H1 (cell line): Measurements from ENCODE around the gene SLC32A1. TPM values are rescaled to one million over a fixed set of nuclear protein-coding genes. Genes with fewer than 3 reads are reported as not detected.

ENCODE experiments used
- CTCF ChIA-PET: fragments of 300-600 bp; sonication (Branson Sonifier 250); formaldehyde crosslinking; loops from one replicate; lab custom pipeline; 2021; ENCODE audit not compliant: partially characterized antibody; lab: Charles Lee
- POLR2A ChIA-PET: fragments of 300-600 bp; sonication (Branson Sonifier 250); formaldehyde crosslinking; loops from one replicate; lab custom pipeline; 2021; ENCODE audit warnings: inconsistent platforms; ENCODE audit not compliant: partially characterized antibody; lab: Charles Lee
- DNase-seq, 2 experiments: peaks; one replicate each; pipeline versions ENCODE4 v3.0.0 to v3.0.0-alpha.2; 2010 to 2022; ENCODE audit warnings: low spot score in 2 of 2, low read depth in 1 of 2, mixed read lengths in 1 of 2
- FAIRE-seq: peaks from 2 replicates; lab custom pipeline; 2011; peaks lifted over from hg19 to GRCh38; lab: Jason Lieb, UNC
- H2AFZ ChIP-seq: 2 replicates; pipeline ENCODE4 v1.8.1; 2012; ENCODE audit warnings: low read length, inconsistent platforms
- H2AK5ac ChIP-seq: 2 replicates; pipeline ENCODE4 v1.6.1; 2013; ENCODE audit warnings: low read depth, low read length
- H2BK120ac ChIP-seq: replicated peaks from 2 replicates; pipeline ENCODE3; 2013; ENCODE audit warnings: low read depth, low read length, inconsistent platforms
- H2BK12ac ChIP-seq: 2 replicates; pipeline ENCODE4 v1.6.1; 2013; ENCODE audit warnings: low read depth, low read length
- H2BK15ac ChIP-seq: 2 replicates; pipeline ENCODE4 v1.6.1; 2013; ENCODE audit warnings: low read length
- H2BK20ac ChIP-seq: 2 replicates; pipeline ENCODE4 v1.6.1; 2013; ENCODE audit warnings: low read length
- H2BK5ac ChIP-seq: 2 replicates; pipeline ENCODE4 v1.6.1; 2013; ENCODE audit warnings: low read depth, low read length
- H3K14ac ChIP-seq: 2 replicates; pipeline ENCODE4 v1.6.1; 2013; ENCODE audit warnings: inconsistent platforms; ENCODE audit not compliant: insufficient read length
- H3K18ac ChIP-seq: 2 replicates; pipeline ENCODE4 v1.6.1; 2013; ENCODE audit warnings: low read length; ENCODE audit errors: extremely low read depth
- H3K23ac ChIP-seq: 2 replicates; pipeline ENCODE4 v1.6.1; 2013; ENCODE audit warnings: inconsistent platforms; ENCODE audit not compliant: insufficient read length
- H3K23me2 ChIP-seq: 2 replicates; pipeline ENCODE4 v1.6.1; 2013; ENCODE audit warnings: low read depth, low read length
- H3K27ac ChIP-seq: 2 replicates; pipeline ENCODE4 v1.6.1; 2011; ENCODE audit warnings: low read depth, low read length, inconsistent platforms
- H3K27me3 ChIP-seq, 4 experiments: replicated peaks in 1 of 4; 1 replicate in 1 of 4; 2 replicates in 3 of 4; pipeline versions ENCODE4 v1.6.1 to v1.8.1; 2011 to 2013; ENCODE audit warnings: low read length in 3 of 4, mild to moderate bottlenecking in 3 of 4, inconsistent platforms in 2 of 4, mixed read lengths in 2 of 4, moderate library complexity in 1 of 4; ENCODE audit not compliant: control insufficient read depth in 3 of 4, insufficient read depth in 3 of 4; ENCODE audit errors: extremely low read depth in 1 of 4
- H3K36me3 ChIP-seq, 4 experiments: 2 replicates each; pipeline versions ENCODE4 v1.6.1 to v1.8.1; 2011 to 2013; ENCODE audit warnings: mild to moderate bottlenecking in 4 of 4, low read length in 3 of 4, moderate library complexity in 2 of 4, control low read depth in 1 of 4, inconsistent platforms in 1 of 4; ENCODE audit not compliant: insufficient read depth in 4 of 4, control insufficient read depth in 2 of 4
- H3K4ac ChIP-seq: replicated peaks from 2 replicates; pipeline ENCODE3; 2013; ENCODE audit warnings: low read length, low read depth, mixed read lengths, inconsistent platforms; ENCODE audit not compliant: insufficient read length
- H3K4me1 ChIP-seq, 4 experiments: replicated peaks in 1 of 4; 1 replicate in 1 of 4; 2 replicates in 3 of 4; pipeline versions ENCODE4 v1.6.1 to v1.8.1; 2011 to 2013; ENCODE audit warnings: low read length in 3 of 4, inconsistent platforms in 2 of 4, mixed read lengths in 1 of 4; ENCODE audit not compliant: insufficient read depth in 4 of 4, control insufficient read depth in 3 of 4
- H3K4me2 ChIP-seq, 2 experiments: 2 replicates each; pipeline versions ENCODE4 v1.6.1 to v1.8.1; 2011 to 2013; ENCODE audit warnings: low read depth in 2 of 2, low read length in 2 of 2, control low read depth in 1 of 2, inconsistent platforms in 1 of 2, mild to moderate bottlenecking in 1 of 2; ENCODE audit not compliant: insufficient read depth in 1 of 2
- H3K4me3 ChIP-seq, 4 experiments: fragments of 200-600, 300-600 bp in 1 of 4; sonication (generic), shearing (Covaris generic), sonication (Bioruptor Twin) in 1 of 4; 2 replicates each; pipeline versions ENCODE4 v1.5.1 to v1.8.1; 2011 to 2016; ENCODE audit warnings: low read length in 4 of 4, low read depth in 3 of 4, control low read depth in 2 of 4, inconsistent platforms in 2 of 4, mild to moderate bottlenecking in 2 of 4, mixed read lengths in 1 of 4, moderate library complexity in 1 of 4; ENCODE audit not compliant: insufficient read depth in 2 of 4; ENCODE audit errors: extremely low read depth in 1 of 4
- H3K56ac ChIP-seq: replicated peaks from 2 replicates; pipeline ENCODE3; 2013; ENCODE audit warnings: low read depth, mild to moderate bottlenecking, mixed read lengths, low read length, inconsistent platforms; ENCODE audit not compliant: insufficient read length
- H3K79me1 ChIP-seq: 2 replicates; pipeline ENCODE4 v1.6.1; 2013; ENCODE audit warnings: low read depth, low read length, control low read depth
- H3K79me2 ChIP-seq, 2 experiments: 2 replicates each; pipeline versions ENCODE4 v1.6.1 to v1.8.1; 2012 to 2013; ENCODE audit warnings: low read length in 2 of 2, mild to moderate bottlenecking in 2 of 2, inconsistent platforms in 1 of 2; ENCODE audit not compliant: insufficient read depth in 2 of 2, control insufficient read depth in 1 of 2
- H3K9ac ChIP-seq, 4 experiments: replicated peaks in 1 of 4; 1 replicate in 1 of 4; 2 replicates in 3 of 4; pipeline versions ENCODE4 v1.6.1 to v1.8.1; 2011 to 2013; ENCODE audit warnings: low read depth in 3 of 4, low read length in 3 of 4, control low read depth in 2 of 4, mild to moderate bottlenecking in 2 of 4, moderate library complexity in 2 of 4, inconsistent platforms in 1 of 4; ENCODE audit errors: extremely low read depth in 1 of 4
- H3K9me3 ChIP-seq, 2 experiments: 2 replicates each; pipeline versions ENCODE4 v1.6.1 to v1.8.1; 2012 to 2013; ENCODE audit warnings: mild to moderate bottlenecking in 2 of 2, moderate library complexity in 2 of 2, control low read depth in 1 of 2, inconsistent platforms in 1 of 2, low read depth in 1 of 2, low read length in 1 of 2, mixed read lengths in 1 of 2; ENCODE audit not compliant: insufficient read depth in 2 of 2
- H4K20me1 ChIP-seq, 2 experiments: replicated peaks in 1 of 2; 2 replicates each; pipeline versions ENCODE3 to v1.8.1; 2011 to 2013; ENCODE audit warnings: inconsistent platforms in 2 of 2, low read length in 2 of 2, mild to moderate bottlenecking in 1 of 2; ENCODE audit not compliant: insufficient read depth in 2 of 2, control insufficient read depth in 1 of 2
- H4K5ac ChIP-seq: 2 replicates; pipeline ENCODE4 v1.6.1; 2013; ENCODE audit warnings: low read length, low read depth, mixed read lengths, inconsistent platforms; ENCODE audit not compliant: insufficient read length
- H4K8ac ChIP-seq: 2 replicates; pipeline ENCODE4 v1.8.0; 2013; ENCODE audit warnings: mild to moderate bottlenecking, moderate library complexity, low read length, inconsistent platforms; ENCODE audit not compliant: insufficient read depth; ENCODE audit errors: extremely low read depth
- H4K91ac ChIP-seq: replicated peaks from 2 replicates; pipeline ENCODE3; 2013; ENCODE audit warnings: low read length, mixed read lengths, inconsistent platforms; ENCODE audit not compliant: insufficient read length
- EGR1 ChIP-seq: IDR thresholded peaks from 2 replicates; pipeline ENCODE4 v1.6.1; 2011; ENCODE audit warnings: low read depth, low read length, borderline replicate concordance
- FOSL1 ChIP-seq: IDR thresholded peaks from 2 replicates; pipeline ENCODE4 v1.6.1; 2011; ENCODE audit warnings: mild to moderate bottlenecking, low read depth, low read length, moderate library complexity; ENCODE audit not compliant: insufficient read depth
- HDAC6 ChIP-seq: IDR thresholded peaks from one replicate; pipeline ENCODE4 v1.7.1; 2012; ENCODE audit warnings: low read depth, mild to moderate bottlenecking, inconsistent platforms, low read length, moderate library complexity
- KDM5A ChIP-seq: fragments of 200-600 bp; IDR thresholded peaks from 2 replicates; pipeline ENCODE4 v1.7.1; 2012; ENCODE audit warnings: mild to moderate bottlenecking, low read length, inconsistent platforms, mixed read lengths
- NANOG ChIP-seq: IDR thresholded peaks from 2 replicates; pipeline ENCODE4 v1.6.1; 2011; ENCODE audit warnings: low read length, low read depth, mild to moderate bottlenecking, inconsistent platforms; ENCODE audit not compliant: insufficient read depth, poor library complexity, severe bottlenecking
- POLR2A ChIP-seq, 2 experiments: IDR thresholded peaks; 1 replicate in 1 of 2; 2 replicates in 1 of 2; pipeline ENCODE4 v1.6.1; 2011; ENCODE audit warnings: low read depth in 2 of 2, low read length in 2 of 2, mild to moderate bottlenecking in 2 of 2; ENCODE audit errors: control extremely low read depth in 1 of 2
- RFX5 ChIP-seq: IDR thresholded peaks from 2 replicates; pipeline ENCODE4 v1.6.1; 2011; ENCODE audit warnings: low read depth, low read length, improper control_type of control experiment, borderline replicate concordance
- TEAD4 ChIP-seq: IDR thresholded peaks from 2 replicates; pipeline ENCODE4 v1.6.1; 2012; ENCODE audit warnings: low read depth, low read length, inconsistent platforms, mixed read lengths
- YY1 ChIP-seq: IDR thresholded peaks from 2 replicates; pipeline ENCODE4 v1.6.1; 2011; ENCODE audit warnings: low read depth, mild to moderate bottlenecking, low read length
- WGBS, 2 experiments: shearing (Covaris generic) in 1 of 2; methylation state at CpG; one replicate each; pipeline versions ENCODE4 v1.1.6 to v1.1.7; 2013 to 2015; ENCODE audit warnings: low lambda C conversion rate in 2 of 2, mixed read lengths in 2 of 2, inconsistent platforms in 1 of 2, low coverage in 1 of 2, missing lambda C conversion rate in 1 of 2; ENCODE audit not compliant: insufficient replicate concordance in 2 of 2, insufficient coverage in 1 of 2, insufficient read length in 1 of 2; ENCODE audit errors: extremely low coverage in 1 of 2, missing lambda C conversion rate in 1 of 2; 5-methylcytosine and 5-hydroxymethylcytosine counted together
- polyA plus RNA-seq, 7 experiments: library from polyadenylated mRNA; depleted of rRNA in 3 of 7; stranded (reverse) in 5 of 7; unstranded in 2 of 7; fragments of >200 nt in 5 of 7; fragments of 200-250 nt in 2 of 7; gene quantifications; 1 replicate in 5 of 7; 2 replicates in 1 of 7; 4 replicates in 1 of 7; pipeline versions ENCODE4 v1.2.1 to v1.2.3, GENCODE V29; 2011 to 2013; ENCODE audit warnings: missing spikeins in 2 of 7, mixed read lengths in 2 of 7
- total RNA-seq: library from RNA; stranded (reverse); fragmentation: NEBNext Ultra II Directional; extraction: Animal tissue kit (Norgen Biotek cat#: 25700); gene quantifications from 2 replicates; pipeline ENCODE4 v1.2.1, GENCODE V29; 2021
- TF ChIP-seq, protein P1 (sequence below): IDR thresholded peaks from 2 replicates; pipeline ENCODE4 v1.6.1; 2011; ENCODE audit warnings: low read depth, mild to moderate bottlenecking, low read length; ENCODE audit not compliant: insufficient read depth

The SLC32A1 gene
- total and polyA plus RNA-seq, 2 of the 8 experiments (the other 6 are each of a cell fraction or from before 2014, with no cell fraction given): 0.09 to 0.15 TPM

GRCh38 chr20:38737887-38738286 lies 13.6 kb downstream of the SLC32A1 start:
- Histone ChIP-seq H2BK15ac (no peak overlapping the region), H3K4me2 (no peak overlapping the region), H3K4ac (no peak overlapping the region), H3K79me2 (no peaks in the 10 kb centered on the region), H3K9ac (no peak overlapping the region), H4K8ac (no peak overlapping the region), H4K5ac (no peak overlapping the region), H3K14ac (no peak overlapping the region), H2BK120ac (no peak overlapping the region), H3K27ac (no peak overlapping the region), H2BK12ac (no peak overlapping the region), H4K91ac (no peak overlapping the region), H3K9me3 (no peaks in the 10 kb centered on the region), H3K4me1 (no peaks in the 10 kb centered on the region), H4K20me1 (no peaks in the 10 kb centered on the region), H3K36me3 (no peaks in the 10 kb centered on the region), H2BK20ac (no peak overlapping the region), H2BK5ac (no peak overlapping the region), H3K79me1 (no peaks in the 10 kb centered on the region), H3K18ac (no peak overlapping the region), H2AK5ac (no peak overlapping the region), H2AFZ (no peak overlapping the region), H3K23me2 (no peaks in the 10 kb centered on the region; the same call in 1 of the 2 replicates), H3K23ac (no peak overlapping the region), H3K27me3 (peaks cover 0 to 23% (median 11%) of the 10 kb centered on the region in 4 experiments; a peak in 4 of 7 replicates), H3K4me3 (no peak overlapping the region), H3K56ac (no peak overlapping the region)
- 92% methylated on average over 1 of the region's 1 CpG; no CpG with 5 or more reads in 1 of the 2 experiments for WGBS, 2 experiments
- ChIA-PET CTCF (interaction anchor here (0.6 to 3.3 kb wide), 6 partner anchors 12 to 312 kb away, joined by 3 to 25 read pairs (median 5); partner anchors contain the start of gene SLC32A1), POLR2A (no interaction called here)
- no peak for FAIRE-seq
- no peak for DNase-seq
- TF ChIP-seq YY1: no peak
- TF ChIP-seq EGR1: no peak
- TF ChIP-seq, protein P1, sequence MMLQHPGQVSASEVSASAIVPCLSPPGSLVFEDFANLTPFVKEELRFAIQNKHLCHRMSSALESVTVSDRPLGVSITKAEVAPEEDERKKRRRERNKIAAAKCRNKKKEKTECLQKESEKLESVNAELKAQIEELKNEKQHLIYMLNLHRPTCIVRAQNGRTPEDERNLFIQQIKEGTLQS: no peak
- TF ChIP-seq TEAD4: no peak
- TF ChIP-seq FOSL1: no peak
- TF ChIP-seq RFX5: no peak
- no peak for TF ChIP-seq POLR2A (IDR thresholded peaks at IDR 0.05; ENCODE audit: control extremely low read depth in 1 of 2, low read depth in 2 of 2, low read length in 2 of 2)
- TF ChIP-seq HDAC6: no peak
- TF ChIP-seq KDM5A: no peak
- no peak for TF ChIP-seq NANOG
